CD14-positive monocyte (primary cell): ENCODE results near the gene OR52D1. TPM values are rescaled to one million over a fixed set of nuclear protein-coding genes. Genes with fewer than 3 reads are reported as not detected.

Experiments
- DNase-seq, 3 donors: peaks; one replicate each; pipeline ENCODE4 v3.0.0-alpha.2; 2011 to 2022
- H2AFZ ChIP-seq: 2 replicates; pipeline ENCODE4 v1.6.0; 2012; ENCODE audit warnings: mild to moderate bottlenecking, low read depth, low read length, inconsistent platforms; ENCODE audit not compliant: insufficient read depth, poor library complexity, severe bottlenecking
- H3K27ac ChIP-seq, 2 donors: 1 replicate in 1 of 2; 2 replicates in 1 of 2; pipeline ENCODE4 v1.5.1; 2012 to 2013; ENCODE audit warnings: low read length in 2 of 2, control low read depth in 1 of 2, inconsistent platforms in 1 of 2, low read depth in 1 of 2, mild to moderate bottlenecking in 1 of 2
- H3K27me3 ChIP-seq, 2 donors: one replicate each; pipeline versions ENCODE4 v1.6.0 to v1.6.1; 2011 to 2013; ENCODE audit warnings: low read length in 2 of 2; ENCODE audit not compliant: control insufficient read depth in 2 of 2, insufficient read depth in 2 of 2
- H3K36me3 ChIP-seq, 2 donors: replicated peaks in 1 of 2; 1 replicate in 1 of 2; 2 replicates in 1 of 2; pipeline versions ENCODE4 v1.5.1 to v1.6.1; 2012 to 2013; ENCODE audit warnings: low read length in 2 of 2, control low read depth in 1 of 2, inconsistent platforms in 1 of 2, mild to moderate bottlenecking in 1 of 2; ENCODE audit not compliant: insufficient read depth in 2 of 2, control insufficient read depth in 1 of 2
- H3K4me1 ChIP-seq, 2 donors: 1 replicate in 1 of 2; 2 replicates in 1 of 2; pipeline versions ENCODE4 v1.5.1 to v1.6.1; 2012 to 2013; ENCODE audit warnings: low read length in 2 of 2, control low read depth in 1 of 2, inconsistent platforms in 1 of 2, mild to moderate bottlenecking in 1 of 2, moderate library complexity in 1 of 2; ENCODE audit not compliant: insufficient read depth in 2 of 2, control insufficient read depth in 1 of 2
- H3K4me2 ChIP-seq: replicated peaks from 2 replicates; pipeline ENCODE3; 2012; ENCODE audit warnings: low read length, moderate library complexity, mild to moderate bottlenecking; ENCODE audit not compliant: poor library complexity, severe bottlenecking; ENCODE audit errors: extremely low read depth
- H3K4me3 ChIP-seq, 3 experiments: fragments of 200-600 bp in 1 of 3; sonication (generic) in 1 of 3; replicated peaks in 1 of 3; 1 replicate in 2 of 3; 2 replicates in 1 of 3; pipeline ENCODE4 v1.5.1; 2011 to 2013; ENCODE audit warnings: low read length in 3 of 3, mild to moderate bottlenecking in 3 of 3, control low read depth in 2 of 3, low read depth in 2 of 3, inconsistent platforms in 1 of 3, moderate library complexity in 1 of 3
- H3K79me2 ChIP-seq: 2 replicates; pipeline ENCODE4 v1.6.0; 2012; ENCODE audit warnings: mild to moderate bottlenecking, control low read depth, inconsistent platforms, low read length, moderate library complexity; ENCODE audit not compliant: insufficient read depth
- H3K9ac ChIP-seq: 2 replicates; pipeline ENCODE4 v1.6.0; 2017; ENCODE audit warnings: low read length, mild to moderate bottlenecking; ENCODE audit not compliant: insufficient read depth, poor library complexity, severe bottlenecking
- H3K9me3 ChIP-seq, 2 donors: replicated peaks in 1 of 2; 1 replicate in 1 of 2; 2 replicates in 1 of 2; pipeline versions ENCODE4 v1.5.1 to v1.6.1; 2012 to 2013; ENCODE audit warnings: low read length in 2 of 2, control low read depth in 1 of 2; ENCODE audit not compliant: control insufficient read depth in 1 of 2, insufficient read depth in 1 of 2
- H4K20me1 ChIP-seq: 2 replicates; pipeline ENCODE4 v1.6.0; 2012; ENCODE audit warnings: mild to moderate bottlenecking, low read length, control low read depth, moderate library complexity; ENCODE audit not compliant: insufficient read depth
- H3K27ac Mint-ChIP-seq, 7 donors: one replicate each; pipeline ENCODE4 v1.8.0; 2020; ENCODE audit warnings: mild to moderate bottlenecking in 7 of 7, mixed read lengths in 7 of 7, moderate library complexity in 6 of 7, inconsistent platforms in 2 of 7
- H3K27me3 Mint-ChIP-seq, 3 donors: one replicate each; pipeline ENCODE4 v1.8.0; 2021 to 2022; ENCODE audit warnings: low read depth in 3 of 3, mild to moderate bottlenecking in 3 of 3, mixed read lengths in 3 of 3, moderate library complexity in 3 of 3, inconsistent platforms in 1 of 3
- H3K36me3 Mint-ChIP-seq, 2 donors: one replicate each; pipeline ENCODE4 v1.8.0; 2020; ENCODE audit warnings: mixed read lengths in 2 of 2, inconsistent platforms in 1 of 2, mild to moderate bottlenecking in 1 of 2
- H3K4me1 Mint-ChIP-seq: one replicate; pipeline ENCODE4 v1.8.0; 2020; ENCODE audit warnings: mild to moderate bottlenecking, mixed read lengths
- H3K4me3 Mint-ChIP-seq, 2 donors: one replicate each; pipeline ENCODE4 v1.8.0; 2020; ENCODE audit warnings: mild to moderate bottlenecking in 2 of 2, mixed read lengths in 2 of 2, moderate library complexity in 1 of 2
- H3K9me3 Mint-ChIP-seq, 7 donors: one replicate each; pipeline ENCODE4 v1.8.0; 2020 to 2022; ENCODE audit warnings: mixed read lengths in 7 of 7, mild to moderate bottlenecking in 6 of 7, moderate library complexity in 6 of 7, inconsistent platforms in 2 of 7
- WGBS: methylation state at CpG from one replicate; pipeline ENCODE4 v1.1.5; 2013; ENCODE audit warnings: missing lambda C conversion rate; ENCODE audit not compliant: insufficient coverage; 5-methylcytosine and 5-hydroxymethylcytosine counted together
- intact Hi-C, 2 donors: fragments of 100-400 bp; cut with micrococcal nuclease; formaldehyde crosslinking; loops; one replicate each; pipeline versions ENCODE4 v1.15.0 to v1.15.1; 2023
- polyA plus RNA-seq, 3 donors: library from polyadenylated mRNA; depleted of rRNA in 1 of 3; unstranded in 2 of 3; stranded (reverse) in 1 of 3; fragments of 300-500 nt in 2 of 3; fragments of >200 nt in 1 of 3; fragmentation: Illumina TruSeq in 2 of 3; gene quantifications; 1 replicate in 2 of 3; 2 replicates in 1 of 3; pipeline ENCODE4 v1.2.3, GENCODE V29; 2012 to 2021
- TF ChIP-seq, protein P1 (sequence below): fragments of 200-600 bp; IDR thresholded peaks from one replicate; pipeline ENCODE4 v1.8.0; 2022; ENCODE audit warnings: antibody characterized with exemption, mild to moderate bottlenecking

Gene OR52D1
- polyA plus RNA-seq, 3 donors, result not detected

DNA sequence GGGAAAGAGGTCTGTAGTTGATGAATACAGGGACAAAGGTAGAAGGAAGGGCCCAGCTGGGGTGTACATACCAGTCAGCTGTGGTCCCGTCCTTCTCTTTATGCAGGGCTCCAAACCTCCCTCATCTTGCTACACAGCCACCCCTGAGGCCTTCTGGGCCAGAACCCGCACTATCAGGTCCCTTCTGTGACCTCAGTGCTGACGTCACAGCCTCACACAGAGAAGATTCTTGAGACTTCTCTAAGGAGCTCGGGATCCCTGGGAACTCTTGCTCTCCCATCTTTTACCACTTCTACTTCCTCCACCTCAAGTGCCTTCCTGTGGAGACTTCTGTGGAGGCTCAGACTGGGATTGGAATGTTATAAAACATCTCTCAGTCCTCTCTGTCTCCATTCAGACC is 21.3 kb downstream of the OR52D1 start, which contains the start of gene UBQLN3:
TSS of gene UBQLN3 (minus strand) at position 155 of the 400 bp plus-strand sequence. CDS start 399 bp downstream, outside the sequence.
- H2AFZ ChIP-seq, result no peak within 1 kb of the TSS
- no peak within 1 kb of the TSS for H3K4me3 ChIP-seq
- H3K27me3 Mint-ChIP-seq, result peaks cover 1 to 3% (median 2%) of the 10 kb centered on the region in 3 donors
- H3K4me1 Mint-ChIP-seq, result no peaks in the 10 kb centered on the region
- H3K9me3 Mint-ChIP-seq, result peaks cover 0 to 7% (median 3%) of the 10 kb centered on the region in 7 donors
- no peak within 1 kb of the TSS for H3K9ac ChIP-seq
- no peak within 1 kb of the TSS for H3K4me2 ChIP-seq
- no peak within 1 kb of the TSS for H3K27ac ChIP-seq
- H3K79me2 ChIP-seq, result no peaks in the 10 kb centered on the region
- no peak for DNase-seq
- H3K36me3 Mint-ChIP-seq, result no peaks in the 10 kb centered on the region
- H3K4me3 Mint-ChIP-seq, result no peak within 1 kb of the TSS
- intact Hi-C loops, result no loop called here
- TF ChIP-seq, protein P1, sequence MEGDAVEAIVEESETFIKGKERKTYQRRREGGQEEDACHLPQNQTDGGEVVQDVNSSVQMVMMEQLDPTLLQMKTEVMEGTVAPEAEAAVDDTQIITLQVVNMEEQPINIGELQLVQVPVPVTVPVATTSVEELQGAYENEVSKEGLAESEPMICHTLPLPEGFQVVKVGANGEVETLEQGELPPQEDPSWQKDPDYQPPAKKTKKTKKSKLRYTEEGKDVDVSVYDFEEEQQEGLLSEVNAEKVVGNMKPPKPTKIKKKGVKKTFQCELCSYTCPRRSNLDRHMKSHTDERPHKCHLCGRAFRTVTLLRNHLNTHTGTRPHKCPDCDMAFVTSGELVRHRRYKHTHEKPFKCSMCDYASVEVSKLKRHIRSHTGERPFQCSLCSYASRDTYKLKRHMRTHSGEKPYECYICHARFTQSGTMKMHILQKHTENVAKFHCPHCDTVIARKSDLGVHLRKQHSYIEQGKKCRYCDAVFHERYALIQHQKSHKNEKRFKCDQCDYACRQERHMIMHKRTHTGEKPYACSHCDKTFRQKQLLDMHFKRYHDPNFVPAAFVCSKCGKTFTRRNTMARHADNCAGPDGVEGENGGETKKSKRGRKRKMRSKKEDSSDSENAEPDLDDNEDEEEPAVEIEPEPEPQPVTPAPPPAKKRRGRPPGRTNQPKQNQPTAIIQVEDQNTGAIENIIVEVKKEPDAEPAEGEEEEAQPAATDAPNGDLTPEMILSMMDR, result no peak
- no peaks in the 10 kb centered on the region for H3K4me1 ChIP-seq
- no peaks in the 10 kb centered on the region for H4K20me1 ChIP-seq
- 100% methylated on average over 2 of the region's 4 CpGs for WGBS
- peak within 1 kb of the TSS in 1 of 7 donors; percentile 21 for H3K27ac Mint-ChIP-seq
- no peaks in the 10 kb centered on the region for H3K9me3 ChIP-seq
- H3K27me3 ChIP-seq, result no peaks in the 10 kb centered on the region
- H3K36me3 ChIP-seq, result no peaks in the 10 kb centered on the region

DNA sequence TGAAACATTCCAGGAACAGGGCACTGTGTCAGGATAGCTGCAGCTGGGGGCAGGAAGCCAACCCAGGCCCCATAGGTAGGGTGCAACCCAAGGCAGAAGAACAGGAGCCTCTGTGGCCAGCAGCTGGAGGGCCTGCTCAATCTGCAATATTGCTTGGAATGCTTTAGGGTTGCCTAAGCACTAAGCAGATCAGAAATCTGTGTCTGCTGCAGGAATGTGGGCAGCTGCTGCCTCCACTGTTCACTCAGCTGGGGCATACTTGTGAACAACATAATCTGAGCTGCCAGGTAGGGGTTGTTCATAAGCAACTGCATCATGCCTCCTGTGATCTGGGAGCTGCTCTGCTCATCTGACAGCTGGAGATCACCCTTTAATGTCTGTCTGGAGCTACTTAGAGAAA is 26.4 kb downstream of the OR52D1 start:
- H3K9ac ChIP-seq, result no peak overlapping the region
- H3K4me2 ChIP-seq, result no peak overlapping the region
- H3K36me3 ChIP-seq, result no peaks in the 10 kb centered on the region
- no peaks in the 10 kb centered on the region for H3K27me3 ChIP-seq
- H3K4me1 Mint-ChIP-seq, result no peaks in the 10 kb centered on the region
- DNase-seq, result no peak
- peaks cover 0 to 5% (median 3%) of the 10 kb centered on the region in 3 donors for H3K27me3 Mint-ChIP-seq
- TF ChIP-seq, protein P1, result no peak
- H3K79me2 ChIP-seq, result no peaks in the 10 kb centered on the region
- H2AFZ ChIP-seq, result no peak overlapping the region
- H3K27ac Mint-ChIP-seq, result no peak overlapping the region
- no peaks in the 10 kb centered on the region for H4K20me1 ChIP-seq
- H3K36me3 Mint-ChIP-seq, result no peaks in the 10 kb centered on the region
- no peak overlapping the region for H3K4me3 ChIP-seq
- H3K9me3 Mint-ChIP-seq, result peaks cover 0 to 8% (median 2%) of the 10 kb centered on the region in 7 donors
- peaks cover 0 to 4% of the 10 kb centered on the region in 2 donors for H3K9me3 ChIP-seq
- intact Hi-C loops, result no loop called here
- no peak overlapping the region for H3K4me3 Mint-ChIP-seq
- H3K27ac ChIP-seq, result no peak overlapping the region
- H3K4me1 ChIP-seq, result no peaks in the 10 kb centered on the region
